HS-5 (cell line): ENCODE measurements around the gene GATB.

Source experiments
- DNase-seq: peaks from one replicate; pipeline ENCODE4 v3.0.0-alpha.2; 2012; ENCODE audit warnings: low read depth

Gene GATB, protein sequence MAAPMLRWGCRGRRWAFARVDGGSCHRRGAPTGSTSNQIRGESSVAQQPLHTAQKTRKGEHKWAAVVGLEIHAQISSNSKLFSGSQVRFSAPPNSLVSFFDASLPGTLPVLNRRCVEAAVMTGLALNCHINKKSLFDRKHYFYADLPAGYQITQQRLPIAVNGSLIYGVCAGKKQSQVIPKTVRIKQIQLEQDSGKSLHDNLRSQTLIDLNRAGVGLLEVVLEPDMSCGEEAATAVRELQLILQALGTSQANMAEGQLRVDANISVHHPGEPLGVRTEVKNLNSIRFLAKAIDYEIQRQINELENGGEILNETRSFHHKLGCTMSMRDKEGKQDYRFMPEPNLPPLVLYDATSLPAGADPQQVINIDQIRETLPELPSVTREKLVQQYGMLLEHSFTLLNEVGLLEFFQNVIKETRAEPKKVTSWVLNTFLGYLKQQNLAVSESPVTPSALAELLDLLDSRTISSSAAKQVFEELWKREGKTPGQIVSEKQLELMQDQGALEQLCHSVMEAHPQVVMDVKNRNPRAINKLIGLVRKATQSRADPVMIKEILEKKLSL

GRCh38 chr4:151760712-151761661, at the start of gene GATB:
Gene GATB (minus strand): TSS chr4:151761007. CDS start chr4:151760982, 25 bp downstream.
- peak; percentile 84 for DNase-seq

- no peak for DNase-seq
Observed at GRCh38 chr4:151810476-151810875, 49.7 kb upstream of the GATB start.

DNA sequence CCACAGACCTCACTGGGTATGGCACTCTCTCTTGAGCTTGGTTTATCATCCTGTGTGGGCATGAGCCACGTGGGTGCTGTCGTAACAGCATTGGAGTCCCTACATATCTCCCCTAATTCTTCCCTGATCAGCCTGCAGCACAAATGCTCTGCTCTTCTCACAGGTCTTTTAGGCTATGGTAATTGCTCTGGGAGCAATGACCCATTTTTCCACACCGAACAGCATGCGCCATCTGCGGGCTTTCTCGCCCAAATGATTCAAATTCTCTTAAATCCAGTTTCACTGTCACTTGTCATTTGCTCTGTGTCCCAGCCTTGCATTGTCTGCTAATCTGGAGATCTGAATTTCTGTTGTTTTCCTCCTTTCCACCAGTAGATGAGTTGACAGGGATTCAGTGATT, 48.9 kb upstream of the GATB start:
- no peak for DNase-seq

DNA sequence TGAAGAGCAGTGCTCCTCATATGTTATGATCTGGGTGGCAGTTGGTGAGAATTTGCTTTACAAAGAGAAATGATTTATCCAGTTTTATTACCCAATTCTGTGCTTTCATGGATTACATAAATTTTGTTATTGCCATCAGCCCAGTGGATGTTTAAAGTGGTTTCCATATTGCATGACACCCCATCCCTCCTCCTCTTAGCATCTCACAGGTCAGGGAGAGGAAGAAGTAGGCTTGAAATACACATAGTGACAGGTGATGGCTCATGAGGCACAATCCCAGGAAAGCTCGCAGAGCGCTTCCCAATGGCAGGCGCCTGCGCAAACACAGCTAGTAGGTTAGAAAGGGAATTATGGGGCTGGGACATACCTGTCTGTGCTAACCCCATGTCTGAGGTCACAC, 47.7 kb upstream of the GATB start:
- DNase-seq: no peak

- no peak for DNase-seq
Observed at GRCh38 chr4:151808120-151808529, 47.3 kb upstream of the GATB start.

DNA sequence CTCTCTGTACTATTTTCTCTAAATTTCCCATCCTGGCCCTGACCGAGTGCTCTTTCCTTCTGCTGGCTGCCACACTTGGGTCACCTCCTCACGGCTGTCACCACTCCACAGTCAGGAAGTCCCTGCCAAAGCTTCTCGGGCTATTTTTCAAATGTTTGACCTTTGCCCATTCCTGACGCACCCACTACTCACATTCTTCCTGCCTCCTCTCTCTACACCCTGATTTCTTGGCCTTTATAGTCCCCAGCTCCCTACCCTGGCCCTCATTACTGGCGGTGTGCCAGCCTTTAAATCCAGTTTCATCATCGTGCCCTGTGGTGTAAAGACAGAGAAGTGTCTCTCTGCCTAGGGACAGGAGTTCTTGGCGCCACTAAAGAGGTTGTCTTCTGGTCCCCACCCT, 46.4 kb upstream of the GATB start:
- no peak for DNase-seq

DNA sequence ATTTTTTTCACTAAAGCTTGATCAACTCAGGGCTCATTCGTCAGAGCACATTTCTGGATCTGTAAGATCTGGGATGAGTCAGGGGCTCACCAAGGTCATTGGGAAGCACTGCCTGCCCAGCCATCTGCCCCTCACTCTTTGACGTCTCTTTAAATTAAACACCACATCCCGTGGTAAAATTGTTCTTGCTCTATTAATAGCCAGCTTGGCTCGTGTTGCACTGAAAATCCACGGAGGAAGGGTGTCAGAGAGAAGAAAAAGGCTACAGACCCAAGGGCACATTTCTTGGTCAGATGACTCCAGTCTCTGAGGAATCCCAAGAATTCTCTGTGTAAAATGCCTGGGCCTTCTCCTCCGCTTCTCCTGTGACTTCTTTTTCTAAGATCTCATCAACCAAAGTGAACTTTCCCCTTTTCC, 45.7 kb upstream of the GATB start:
- DNase-seq: peak; percentile 34

DNA sequence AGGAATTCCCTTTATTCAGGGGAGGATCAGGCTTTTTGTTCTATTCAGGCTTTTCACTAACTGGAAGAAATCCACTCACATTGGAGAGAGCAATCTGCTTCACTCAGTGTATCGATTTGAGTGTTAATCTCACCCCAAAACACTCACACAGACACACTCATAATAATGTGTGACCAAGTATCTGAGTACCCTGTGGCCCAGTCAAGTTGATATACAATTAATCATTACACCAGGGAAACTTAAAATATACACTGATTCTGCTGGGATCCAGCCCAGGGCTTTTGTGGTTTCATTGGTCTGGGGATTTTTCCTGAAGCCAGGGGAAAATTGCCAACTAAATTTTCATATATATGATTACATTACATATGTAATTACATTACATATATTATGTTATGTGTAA, 44.0 kb upstream of the GATB start:
- DNase-seq: no peak

- DNase-seq: no peak
Observed at GRCh38 chr4:151804086-151804630, 43.4 kb upstream of the GATB start.

- DNase-seq: no peak
Observed at GRCh38 chr4:151803246-151803645, 42.4 kb upstream of the GATB start.

- DNase-seq: no peak
Observed at GRCh38 chr4:151801547-151802516, 41.0 kb upstream of the GATB start.

DNA sequence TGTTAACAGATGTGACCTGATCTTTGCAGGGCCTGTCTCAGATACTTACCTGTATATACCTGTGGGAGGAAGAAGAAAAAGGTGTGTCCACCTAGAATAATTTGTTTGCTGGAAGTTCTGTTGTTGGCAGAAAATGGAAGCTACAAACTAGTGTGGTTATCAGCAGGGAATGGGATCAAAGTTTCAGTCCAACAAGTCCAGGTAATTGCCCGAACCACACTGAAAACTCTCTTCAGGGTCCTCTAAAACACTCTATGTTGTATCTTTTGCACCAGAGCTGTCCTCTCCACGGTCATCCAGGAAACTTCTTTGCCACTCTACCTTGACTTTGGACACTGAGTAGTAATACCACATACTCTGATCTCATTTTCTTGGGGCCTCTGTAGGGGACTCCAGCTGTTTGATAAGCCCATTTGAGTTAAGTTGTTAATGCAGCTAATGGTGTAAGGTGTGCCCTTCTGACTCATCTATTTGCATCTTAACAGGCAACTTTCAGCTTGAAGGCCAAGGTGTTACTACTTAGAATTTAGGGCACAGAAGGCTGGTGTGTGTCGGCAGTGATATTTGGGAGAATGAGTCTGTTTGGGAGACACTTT, 38.7 kb upstream of the GATB start:
- DNase-seq: no peak

GRCh38 chr4:151798678-151799416, 38.0 kb upstream of the GATB start:
- DNase-seq: no peak

GRCh38 chr4:151797853-151798252, 37.0 kb upstream of the GATB start:
- DNase-seq: no peak

DNA sequence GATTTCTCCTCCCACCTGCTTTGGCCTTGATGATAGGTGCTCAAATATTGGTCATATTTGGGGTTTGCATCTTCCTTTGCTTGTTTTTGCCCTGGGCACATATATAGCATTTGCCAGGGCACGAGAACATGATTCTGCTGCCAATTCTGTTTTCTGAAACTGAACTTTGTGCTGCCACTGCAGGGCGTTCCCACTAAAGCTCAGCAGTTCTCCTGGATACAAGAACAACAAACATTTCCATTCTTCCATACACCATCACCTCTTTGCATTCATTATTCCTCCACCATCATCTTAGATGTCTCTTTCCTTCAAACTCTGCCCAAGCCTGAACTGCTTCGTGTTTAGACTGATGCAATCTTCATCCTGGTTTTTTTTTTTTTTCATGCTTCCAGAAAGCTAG, 36.3 kb upstream of the GATB start:
- no peak for DNase-seq

GRCh38 chr4:151796106-151796505, 35.3 kb upstream of the GATB start:
- no peak for DNase-seq

- DNase-seq: no peak
Observed at GRCh38 chr4:151792995-151793394, 32.2 kb upstream of the GATB start.

GRCh38 chr4:151792530-151792929, 31.7 kb upstream of the GATB start:
- DNase-seq: no peak

- no peak for DNase-seq
Observed at GRCh38 chr4:151788021-151788420, 27.2 kb upstream of the GATB start.

DNA sequence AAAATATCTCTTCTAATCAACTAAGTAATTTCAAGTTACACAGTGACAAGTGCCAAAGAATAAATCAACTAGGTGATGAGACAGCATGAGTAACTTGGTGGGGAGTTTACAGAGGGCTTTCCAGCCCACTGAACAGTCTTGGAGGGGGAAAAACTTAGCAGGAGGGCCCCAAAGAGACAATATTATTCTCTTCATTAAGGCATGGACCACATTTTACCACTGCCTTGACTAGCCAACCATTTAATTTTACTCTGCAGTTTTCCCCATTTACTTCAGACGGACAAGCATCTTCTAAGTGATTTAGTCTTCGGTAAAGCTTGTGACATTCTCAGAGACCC, 25.3 kb upstream of the GATB start:
- no peak for DNase-seq
